Stomach (tissue), 9 donors: ENCODE measurements around the gene CRYGD. TPM values are rescaled to one million over a fixed set of nuclear protein-coding genes. Genes with fewer than 3 reads are reported as not detected.
A peak's percentile ranks its signal among the peaks of the same experiment; 100 is the strongest.

Source experiments
- DNase-seq, 2 donors: peaks; one replicate each; pipeline versions ENCODE4 v3.0.0 to v3.0.0-alpha.2; 2013 to 2019
- H3K27ac ChIP-seq, 5 donors: fragments of 200-600 bp in 4 of 5; sonication (generic) in 4 of 5; one replicate each; pipeline ENCODE4 v1.5.1; 2013 to 2019; ENCODE audit warnings: mild to moderate bottlenecking in 1 of 5, moderate library complexity in 1 of 5
- H3K27me3 ChIP-seq, 3 donors: fragments of 200-600 bp; sonication (generic); one replicate each; pipeline ENCODE4 v1.5.1; 2017 to 2019; ENCODE audit warnings: mixed run types in 1 of 3
- H3K36me3 ChIP-seq, 4 donors: fragments of 200-600 bp; sonication (generic); 1 replicate in 3 of 4; 2 replicates in 1 of 4; pipeline ENCODE4 v1.5.1; 2016 to 2019
- H3K4me1 ChIP-seq, 4 donors: fragments of 200-600 bp; sonication (generic); one replicate each; pipeline ENCODE4 v1.5.1; 2016 to 2019
- H3K4me3 ChIP-seq, 4 donors: fragments of 200-600 bp; sonication (generic) in 3 of 4; one replicate each; pipeline ENCODE4 v1.5.1; 2016 to 2019; ENCODE audit warnings: mild to moderate bottlenecking in 1 of 4
- H3K9me3 ChIP-seq, 4 donors: fragments of 200-600 bp; sonication (generic); one replicate each; pipeline ENCODE4 v1.5.1; 2016 to 2019
- EP300 ChIP-seq: sonication (generic); formaldehyde crosslinking; IDR thresholded peaks from one replicate; pipeline ENCODE4 v1.6.1; 2017; ENCODE audit warnings: antibody characterized with exemption
- POLR2A ChIP-seq, 4 donors: fragments of 450-650 bp; IDR thresholded peaks; one replicate each; pipeline ENCODE4 v1.6.1; 2016; ENCODE audit warnings: antibody characterized with exemption in 4 of 4, control low read depth in 2 of 4, mild to moderate bottlenecking in 1 of 4, moderate library complexity in 1 of 4
- POLR2AphosphoS5 ChIP-seq, 3 donors: sonication (generic); formaldehyde crosslinking; IDR thresholded peaks; one replicate each; pipeline ENCODE4 v1.6.1; 2016; ENCODE audit warnings: antibody characterized with exemption in 3 of 3
- WGBS, 5 donors: extraction: QIAGEN DNeasy Blood & Tissue Kit in 3 of 5; methylation state at CpG; one replicate each; pipeline versions ENCODE4 v1.1.5 to v1.1.7; 2013 to 2018; 5-methylcytosine and 5-hydroxymethylcytosine counted together
- intact Hi-C: fragments of 100-400 bp; cut with DNase I; formaldehyde crosslinking; loops from one replicate; pipeline ENCODE4 v1.15.1; 2023; ENCODE audit warnings: low total_unique reads
- polyA plus RNA-seq, 3 donors: library from polyadenylated mRNA; stranded (reverse); fragments of 200-250 nt; gene quantifications; one replicate each; pipeline ENCODE4 v1.2.3, GENCODE V29; 2013
- total RNA-seq, 5 donors: library from RNA; depleted of rRNA; stranded (reverse); fragments of >200 nt; gene quantifications; one replicate each; pipeline versions ENCODE4 v1.1.0 to v1.2.3, GENCODE V29; 2014 to 2016
- TF ChIP-seq, protein P1 (sequence below), 7 experiments: fragments of 450-650 bp in 4 of 7; fragments of 200-600 bp in 3 of 7; sonication (generic) in 3 of 7; IDR thresholded peaks; one replicate each; pipeline ENCODE4 v1.5.1; 2016 to 2019; ENCODE audit warnings: antibody characterized with exemption in 7 of 7, control low read depth in 2 of 7, mild to moderate bottlenecking in 1 of 7
- donor health status: healthy with polysubstance abuse.
- donor health status: Bipolar disorder and iron deficiency.
- donor health status: healthy.

CRYGD gene
- total and polyA plus RNA-seq, 8 donors = not detected

DNA sequence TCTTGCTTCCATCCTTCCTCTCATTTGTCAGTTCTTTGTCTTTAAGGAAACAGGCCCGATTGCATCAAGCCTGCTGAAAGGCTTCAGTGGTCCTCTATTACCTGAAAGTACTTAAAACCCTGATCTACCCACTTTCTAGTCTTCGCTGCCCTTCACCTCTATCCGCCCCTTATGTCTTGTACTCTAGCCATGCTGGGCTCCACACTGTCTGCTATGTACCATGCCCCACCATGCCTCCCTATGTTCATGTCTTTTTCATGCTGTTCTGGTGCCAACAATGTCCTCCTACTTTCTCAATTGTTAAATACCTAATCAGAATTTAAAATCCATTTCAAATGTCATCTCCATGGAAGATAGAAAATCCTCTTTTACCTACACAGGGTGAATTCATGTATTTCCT lies 28.2 kb downstream of the CRYGD start:
- H3K36me3 ChIP-seq = no peaks in the 10 kb centered on the region
- no peak overlapping the region for H3K4me3 ChIP-seq
- TF ChIP-seq POLR2AphosphoS5 (IDR thresholded peaks at IDR 0.05) (no peak), EP300 (no peak), POLR2A (IDR thresholded peaks at IDR 0.05) (no peak)
- TF ChIP-seq, protein P1, sequence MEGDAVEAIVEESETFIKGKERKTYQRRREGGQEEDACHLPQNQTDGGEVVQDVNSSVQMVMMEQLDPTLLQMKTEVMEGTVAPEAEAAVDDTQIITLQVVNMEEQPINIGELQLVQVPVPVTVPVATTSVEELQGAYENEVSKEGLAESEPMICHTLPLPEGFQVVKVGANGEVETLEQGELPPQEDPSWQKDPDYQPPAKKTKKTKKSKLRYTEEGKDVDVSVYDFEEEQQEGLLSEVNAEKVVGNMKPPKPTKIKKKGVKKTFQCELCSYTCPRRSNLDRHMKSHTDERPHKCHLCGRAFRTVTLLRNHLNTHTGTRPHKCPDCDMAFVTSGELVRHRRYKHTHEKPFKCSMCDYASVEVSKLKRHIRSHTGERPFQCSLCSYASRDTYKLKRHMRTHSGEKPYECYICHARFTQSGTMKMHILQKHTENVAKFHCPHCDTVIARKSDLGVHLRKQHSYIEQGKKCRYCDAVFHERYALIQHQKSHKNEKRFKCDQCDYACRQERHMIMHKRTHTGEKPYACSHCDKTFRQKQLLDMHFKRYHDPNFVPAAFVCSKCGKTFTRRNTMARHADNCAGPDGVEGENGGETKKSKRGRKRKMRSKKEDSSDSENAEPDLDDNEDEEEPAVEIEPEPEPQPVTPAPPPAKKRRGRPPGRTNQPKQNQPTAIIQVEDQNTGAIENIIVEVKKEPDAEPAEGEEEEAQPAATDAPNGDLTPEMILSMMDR (IDR thresholded peaks at IDR 0.05) = no peak
- no peak for DNase-seq
- intact Hi-C loops = no loop called here
- WGBS, 5 donors = 66 to 90% (median 77%) methylated on average over 3 of the region's 3 CpGs
- no peaks in the 10 kb centered on the region for H3K27me3 ChIP-seq
- H3K4me1 ChIP-seq = no peaks in the 10 kb centered on the region
- H3K27ac ChIP-seq = no peak overlapping the region
- H3K9me3 ChIP-seq = no peaks in the 10 kb centered on the region

DNA sequence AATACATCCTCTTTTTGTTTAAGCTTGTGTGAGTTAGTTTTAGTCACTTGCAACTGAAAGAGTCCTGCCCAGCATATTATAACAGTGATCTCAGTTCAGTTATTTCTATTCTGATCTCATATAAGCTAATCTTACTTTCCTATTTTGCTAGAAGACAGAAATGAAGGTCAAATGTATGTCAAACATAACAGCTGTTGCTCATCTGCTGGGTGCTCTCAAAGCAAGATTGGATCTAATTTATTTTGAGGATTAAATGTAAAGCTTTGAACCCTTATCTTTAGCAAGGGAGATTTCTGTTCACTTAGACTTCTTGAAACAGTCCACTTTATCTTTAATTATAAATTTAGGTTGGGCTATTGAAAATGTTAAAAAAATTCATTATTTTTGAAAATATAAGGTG lies 31.2 kb downstream of the CRYGD start:
- TF ChIP-seq POLR2A (IDR thresholded peaks at IDR 0.05) (no peak), POLR2AphosphoS5 (IDR thresholded peaks at IDR 0.05) (no peak), EP300 (no peak)
- TF ChIP-seq, protein P1 (IDR thresholded peaks at IDR 0.05) = no peak
- H3K4me1 ChIP-seq = no peaks in the 10 kb centered on the region
- no peak overlapping the region for H3K4me3 ChIP-seq
- H3K27me3 ChIP-seq = no peaks in the 10 kb centered on the region
- intact Hi-C loops = no loop called here
- H3K27ac ChIP-seq = no peak overlapping the region
- no peaks in the 10 kb centered on the region for H3K9me3 ChIP-seq
- DNase-seq = no peak
- no peaks in the 10 kb centered on the region for H3K36me3 ChIP-seq

DNA sequence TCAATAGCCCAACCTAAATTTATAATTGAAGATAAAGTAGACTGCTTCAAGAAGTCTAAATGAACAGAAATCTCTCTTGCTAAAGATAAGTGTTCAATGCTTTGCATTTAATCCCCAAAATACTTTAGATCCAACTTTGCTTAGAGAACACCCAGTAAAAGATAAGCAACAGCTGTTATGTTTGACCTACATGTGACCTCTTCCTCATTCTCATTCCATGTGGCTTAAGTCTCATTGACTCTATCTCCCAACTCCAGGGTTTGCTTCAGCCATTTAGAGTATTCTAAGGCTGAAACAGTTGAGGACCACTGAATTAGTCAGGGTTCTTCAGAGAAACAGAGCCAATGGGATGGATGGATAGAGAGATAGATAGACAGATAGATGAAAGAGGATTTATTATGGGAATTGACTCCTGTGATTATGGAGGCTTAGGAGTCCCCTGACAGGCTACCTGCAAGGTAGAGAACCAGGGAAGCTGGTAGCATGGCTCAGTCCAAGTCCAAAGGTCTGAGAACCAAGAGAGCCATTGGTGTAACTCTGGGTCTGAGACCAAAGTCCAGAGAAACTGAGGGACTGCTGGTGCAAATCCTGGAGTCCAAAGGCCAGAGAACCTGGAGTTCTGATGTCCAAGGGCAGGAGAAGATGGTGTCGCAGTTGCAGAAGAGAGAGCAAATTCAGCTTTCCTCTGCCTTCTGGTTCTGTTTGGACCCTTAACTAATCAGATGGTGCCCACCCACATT lies 32.1 kb downstream of the CRYGD start:
- intact Hi-C loops = no loop called here
- no peaks in the 10 kb centered on the region for H3K27me3 ChIP-seq
- TF ChIP-seq EP300 (no peak), POLR2A (IDR thresholded peaks at IDR 0.05) (no peak), POLR2AphosphoS5 (IDR thresholded peaks at IDR 0.05) (no peak)
- TF ChIP-seq, protein P1 (IDR thresholded peaks at IDR 0.05) = no peak
- WGBS, 5 donors = 85 to 100% (median 94%) methylated on average over 1 of the region's 1 CpG
- H3K9me3 ChIP-seq = no peaks in the 10 kb centered on the region
- DNase-seq = peak in 1 of 2 donors; percentile 26
- no peaks in the 10 kb centered on the region for H3K4me1 ChIP-seq
- H3K4me3 ChIP-seq = no peak overlapping the region
- no peak overlapping the region for H3K27ac ChIP-seq
- no peaks in the 10 kb centered on the region for H3K36me3 ChIP-seq

DNA sequence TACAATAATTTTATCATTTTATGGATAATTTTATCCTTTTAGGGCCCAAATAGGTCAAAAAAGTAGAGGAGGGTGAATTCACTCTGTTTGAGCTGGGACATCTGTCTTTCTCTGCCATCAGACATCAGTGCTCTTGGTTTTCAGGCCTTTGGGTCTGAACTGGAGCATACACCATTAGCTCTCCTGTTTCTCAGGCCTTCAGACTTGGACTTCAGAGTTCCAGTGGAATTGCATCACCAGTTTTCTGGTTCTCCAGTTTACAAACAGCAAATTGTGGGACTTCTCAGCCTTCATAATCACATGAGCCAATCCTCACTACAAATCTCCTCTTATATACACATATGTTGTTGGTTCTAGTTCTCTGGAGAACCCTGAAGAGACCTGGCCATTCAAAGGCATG lies 33.9 kb downstream of the CRYGD start:
- Histone ChIP-seq H3K36me3 (no peaks in the 10 kb centered on the region), H3K4me1 (no peaks in the 10 kb centered on the region), H3K27ac (no peak overlapping the region), H3K9me3 (no peaks in the 10 kb centered on the region), H3K27me3 (no peaks in the 10 kb centered on the region), H3K4me3 (no peak overlapping the region)
- intact Hi-C loops = no loop called here
- DNase-seq = no peak
- no peak for TF ChIP-seq EP300
- TF ChIP-seq, protein P1 (IDR thresholded peaks at IDR 0.05) = no peak
- no peak for TF ChIP-seq POLR2A (IDR thresholded peaks at IDR 0.05)
- TF ChIP-seq POLR2AphosphoS5 (IDR thresholded peaks at IDR 0.05) = no peak
